Stomach (tissue), 9 donors: ENCODE measurements around the gene OR8B4. TPM values are rescaled to one million over a fixed set of nuclear protein-coding genes. Genes with fewer than 3 reads are reported as not detected.

ENCODE experiments used
- DNase-seq, 2 donors: peaks; one replicate each; pipeline versions ENCODE4 v3.0.0 to v3.0.0-alpha.2; 2013 to 2019
- H3K27ac ChIP-seq, 5 donors: fragments of 200-600 bp in 4 of 5; sonication (generic) in 4 of 5; one replicate each; pipeline ENCODE4 v1.5.1; 2013 to 2019; ENCODE audit warnings: mild to moderate bottlenecking in 1 of 5, moderate library complexity in 1 of 5
- H3K27me3 ChIP-seq, 3 donors: fragments of 200-600 bp; sonication (generic); one replicate each; pipeline ENCODE4 v1.5.1; 2017 to 2019; ENCODE audit warnings: mixed run types in 1 of 3
- H3K36me3 ChIP-seq, 4 donors: fragments of 200-600 bp; sonication (generic); 1 replicate in 3 of 4; 2 replicates in 1 of 4; pipeline ENCODE4 v1.5.1; 2016 to 2019
- H3K4me1 ChIP-seq, 4 donors: fragments of 200-600 bp; sonication (generic); one replicate each; pipeline ENCODE4 v1.5.1; 2016 to 2019
- H3K4me3 ChIP-seq, 4 donors: fragments of 200-600 bp; sonication (generic) in 3 of 4; one replicate each; pipeline ENCODE4 v1.5.1; 2016 to 2019; ENCODE audit warnings: mild to moderate bottlenecking in 1 of 4
- H3K9me3 ChIP-seq, 4 donors: fragments of 200-600 bp; sonication (generic); one replicate each; pipeline ENCODE4 v1.5.1; 2016 to 2019
- CTCF ChIP-seq, 7 experiments: fragments of 450-650 bp in 4 of 7; fragments of 200-600 bp in 3 of 7; sonication (generic) in 3 of 7; IDR thresholded peaks; one replicate each; pipeline ENCODE4 v1.5.1; 2016 to 2019; ENCODE audit warnings: antibody characterized with exemption in 7 of 7, control low read depth in 2 of 7, mild to moderate bottlenecking in 1 of 7
- EP300 ChIP-seq: sonication (generic); formaldehyde crosslinking; IDR thresholded peaks from one replicate; pipeline ENCODE4 v1.6.1; 2017; ENCODE audit warnings: antibody characterized with exemption
- POLR2A ChIP-seq, 4 donors: fragments of 450-650 bp; IDR thresholded peaks; one replicate each; pipeline ENCODE4 v1.6.1; 2016; ENCODE audit warnings: antibody characterized with exemption in 4 of 4, control low read depth in 2 of 4, mild to moderate bottlenecking in 1 of 4, moderate library complexity in 1 of 4
- POLR2AphosphoS5 ChIP-seq, 3 donors: sonication (generic); formaldehyde crosslinking; IDR thresholded peaks; one replicate each; pipeline ENCODE4 v1.6.1; 2016; ENCODE audit warnings: antibody characterized with exemption in 3 of 3
- WGBS, 5 donors: extraction: QIAGEN DNeasy Blood & Tissue Kit in 3 of 5; methylation state at CpG; one replicate each; pipeline versions ENCODE4 v1.1.5 to v1.1.7; 2013 to 2018; 5-methylcytosine and 5-hydroxymethylcytosine counted together
- intact Hi-C: fragments of 100-400 bp; cut with DNase I; formaldehyde crosslinking; loops from one replicate; pipeline ENCODE4 v1.15.1; 2023; ENCODE audit warnings: low total_unique reads
- polyA plus RNA-seq, 3 donors: library from polyadenylated mRNA; stranded (reverse); fragments of 200-250 nt; gene quantifications; one replicate each; pipeline ENCODE4 v1.2.3, GENCODE V29; 2013
- total RNA-seq, 5 donors: library from RNA; depleted of rRNA; stranded (reverse); fragments of >200 nt; gene quantifications; one replicate each; pipeline versions ENCODE4 v1.1.0 to v1.2.3, GENCODE V29; 2014 to 2016
- donor health status: healthy with polysubstance abuse.
- donor health status: Bipolar disorder and iron deficiency.
- donor health status: healthy.

The OR8B4 gene
- total and polyA plus RNA-seq, 8 donors: not detected

GRCh38 chr11:124380585-124380984 lies 44.1 kb downstream of the OR8B4 start:
- TF ChIP-seq EP300: no peak
- TF ChIP-seq POLR2AphosphoS5 (IDR thresholded peaks at IDR 0.05): no peak
- TF ChIP-seq POLR2A (IDR thresholded peaks at IDR 0.05): no peak
- TF ChIP-seq CTCF (IDR thresholded peaks at IDR 0.05): no peak
- H3K4me1 ChIP-seq: no peaks in the 10 kb centered on the region
- no peaks in the 10 kb centered on the region for H3K36me3 ChIP-seq
- no peaks in the 10 kb centered on the region for H3K27me3 ChIP-seq
- no peaks in the 10 kb centered on the region for H3K9me3 ChIP-seq
- 89 to 99% (median 92%) methylated on average over 2 of the region's 2 CpGs for WGBS, 5 donors
- H3K4me3 ChIP-seq: no peak overlapping the region
- intact Hi-C loops: no loop called here
- H3K27ac ChIP-seq: no peak overlapping the region
- DNase-seq: no peak

- intact Hi-C loops: no loop called here
- no peaks in the 10 kb centered on the region for H3K9me3 ChIP-seq
- WGBS, 5 donors: 52 to 76% (median 62%) methylated on average over 3 of the region's 3 CpGs
Observed at GRCh38 chr11:124376280-124376679, 48.4 kb downstream of the OR8B4 start.

More at GRCh38 chr11:124376280-124376679, 48.4 kb downstream of the OR8B4 start:
- no peak for TF ChIP-seq EP300
- TF ChIP-seq POLR2A (IDR thresholded peaks at IDR 0.05): no peak
- TF ChIP-seq CTCF (IDR thresholded peaks at IDR 0.05): no peak
- TF ChIP-seq POLR2AphosphoS5 (IDR thresholded peaks at IDR 0.05): no peak
- no peaks in the 10 kb centered on the region for H3K4me1 ChIP-seq
- H3K36me3 ChIP-seq: no peaks in the 10 kb centered on the region
- H3K4me3 ChIP-seq: no peak overlapping the region
- no peak for DNase-seq
- H3K27me3 ChIP-seq: no peaks in the 10 kb centered on the region
- H3K27ac ChIP-seq: no peak overlapping the region

Other genes with a start within 250 kb of the OR8B4 start
- gene OR10D3, start 241.5 kb downstream of the OR8B4 start, total RNA-seq: not detected
- not detected for gene OR10D3, start 241.5 kb downstream of the OR8B4 start, polyA plus RNA-seq
- not detected for gene OR8G1, start 183.8 kb downstream of the OR8B4 start, total RNA-seq
- not detected for gene OR8G1, start 183.8 kb downstream of the OR8B4 start, polyA plus RNA-seq
- gene OR8G5, start 168.5 kb downstream of the OR8B4 start, total RNA-seq: not detected
- gene OR8G5, start 168.5 kb downstream of the OR8B4 start, polyA plus RNA-seq: not detected
- not detected for gene OR8D1, start 110.9 kb downstream of the OR8B4 start, total RNA-seq
- not detected for gene OR8D1, start 110.9 kb downstream of the OR8B4 start, polyA plus RNA-seq
- gene OR8D2, start 104.7 kb downstream of the OR8B4 start, total RNA-seq: not detected
- gene OR8D2, start 104.7 kb downstream of the OR8B4 start, polyA plus RNA-seq: not detected
- not detected for gene OR8B2, start 40.4 kb downstream of the OR8B4 start, total RNA-seq
- gene OR8B2, start 40.4 kb downstream of the OR8B4 start, polyA plus RNA-seq: not detected
- not detected for gene OR8B3, start 25.8 kb downstream of the OR8B4 start, total RNA-seq
- not detected for gene OR8B3, start 25.8 kb downstream of the OR8B4 start, polyA plus RNA-seq
- gene OR8B8, start 20.8 kb upstream of the OR8B4 start, total RNA-seq: not detected
- gene OR8B8, start 20.8 kb upstream of the OR8B4 start, polyA plus RNA-seq: not detected
- gene OR8B12, start 118.8 kb upstream of the OR8B4 start, total RNA-seq: not detected
- gene OR8B12, start 118.8 kb upstream of the OR8B4 start, polyA plus RNA-seq: not detected
- not detected for gene OR8A1, start 145.1 kb upstream of the OR8B4 start, total RNA-seq
- gene OR8A1, start 145.1 kb upstream of the OR8B4 start, polyA plus RNA-seq: not detected
- not detected for gene PANX3, start 186.6 kb upstream of the OR8B4 start, total RNA-seq
- not detected for gene PANX3, start 186.6 kb upstream of the OR8B4 start, polyA plus RNA-seq
- 100 to 1,000 TPM in 2 of 5 donors, 10 to 100 TPM in 3; 16.9 to 130 (median 68.5) TPM for gene TBRG1, start 198.0 kb upstream of the OR8B4 start, total RNA-seq
- gene TBRG1, start 198.0 kb upstream of the OR8B4 start, polyA plus RNA-seq: 10 to 100 TPM; 21.9 to 30.2 (median 22.3) TPM
- 10 to 100 TPM in 3 of 5 donors, 1 to 10 TPM in 2; 1.2 to 22.6 (median 11.0) TPM for gene SIAE, start 248.9 kb upstream of the OR8B4 start, total RNA-seq
- 10 to 100 TPM in 1 of 3 donors, 1 to 10 TPM in 2; 2.7 to 12.2 (median 9.2) TPM for gene SIAE, start 248.9 kb upstream of the OR8B4 start, polyA plus RNA-seq
- gene SPA17, start 249.0 kb upstream of the OR8B4 start, total RNA-seq: 10 to 100 TPM in 1 of 5 donors, 1 to 10 TPM in 2, not detected in 2; 1.8 to 26.8 (median 4.0) TPM
- gene SPA17, start 249.0 kb upstream of the OR8B4 start, polyA plus RNA-seq: 10 to 100 TPM in 2 of 3 donors, 1 to 10 TPM in 1; 8.6 to 14.4 (median 10.7) TPM